OCI-M2 (cell line): ENCODE results near the gene ZNF488.
"Not testable (repeated sequence)": the region's sequence is repeated elsewhere in the genome, so short reads cannot be mapped to it uniquely, and the experiment has no call there.

Source experiments
- DNase-seq: peaks from one replicate; lab custom pipeline; 2025; ENCODE audit not compliant: unreplicated experiment; lab: John Stamatoyannopoulos, UW

ZNF488 gene

GRCh38 chr10:47384148-47384921, at the start of gene ZNF488:
Gene ZNF488, minus strand, starts transcription at chr10:47384293. Its CDS starts 15,464 bp downstream, at chr10:47368829.
- DNase-seq, result no peak

- no peak for DNase-seq
Observed at GRCh38 chr10:47425813-47426419, 41.8 kb upstream of the ZNF488 start.

- DNase-seq, result no peak
Observed at GRCh38 chr10:47424231-47424630, 40.1 kb upstream of the ZNF488 start.

GRCh38 chr10:47423476-47423875, 39.4 kb upstream of the ZNF488 start:
- no peak for DNase-seq

GRCh38 chr10:47421057-47421952, 37.2 kb upstream of the ZNF488 start:
- DNase-seq, result no peak

GRCh38 chr10:47420305-47421056, 36.4 kb upstream of the ZNF488 start:
- no peak for DNase-seq

GRCh38 chr10:47419421-47419820, 35.3 kb upstream of the ZNF488 start:
- DNase-seq, result no peak

- DNase-seq, result no peak
Observed at GRCh38 chr10:47418966-47419365, 34.9 kb upstream of the ZNF488 start.

- no peak for DNase-seq
Observed at GRCh38 chr10:47418321-47418720, 34.2 kb upstream of the ZNF488 start.

GRCh38 chr10:47416305-47417218, 32.5 kb upstream of the ZNF488 start:
- DNase-seq, result not testable (repeated sequence)

- no peak for DNase-seq
Observed at GRCh38 chr10:47415520-47416304, 31.6 kb upstream of the ZNF488 start.

- DNase-seq, result no peak
Observed at GRCh38 chr10:47414752-47415519, 30.8 kb upstream of the ZNF488 start.

- no peak for DNase-seq
Observed at GRCh38 chr10:47414227-47414592, 30.1 kb upstream of the ZNF488 start.

- no peak for DNase-seq
Observed at GRCh38 chr10:47413531-47414226, 29.6 kb upstream of the ZNF488 start.

GRCh38 chr10:47412869-47413268, 28.8 kb upstream of the ZNF488 start:
- DNase-seq, result no peak

GRCh38 chr10:47412177-47412730, 28.2 kb upstream of the ZNF488 start:
- DNase-seq, result no peak

- DNase-seq, result no peak
Observed at GRCh38 chr10:47410862-47411261, 26.8 kb upstream of the ZNF488 start.
